ENCODE measurements around the gene FAM170B. TPM values are rescaled to one million over a fixed set of nuclear protein-coding genes. Genes with fewer than 3 reads are reported as not detected.

Gene FAM170B
- total RNA-seq, 4 donors from 2014 or later: not detected

- TF ChIP-seq POLR2A (IDR thresholded peaks at IDR 0.05) (no peak), CTCF (IDR thresholded peaks at IDR 0.05 in 4 of 5, conservative IDR thresholded peaks at IDR 0.05 in 1 of 5) (no peak)
- no peaks in the 10 kb centered on the region for H3K27me3 ChIP-seq
- no peak for ATAC-seq
- H3K9me3 ChIP-seq: no peaks in the 10 kb centered on the region
- in situ Hi-C loops (cut with MboI; ENCODE audit: low sequenced_read_pairs in 4 of 4): no loop called here
- DNase-seq: no peak
- no peak overlapping the region for H3K4me3 ChIP-seq
- H3K4me1 ChIP-seq: no peaks in the 10 kb centered on the region
- H3K36me3 ChIP-seq: no peaks in the 10 kb centered on the region
- H3K27ac ChIP-seq: no peak overlapping the region
- intact Hi-C loops (cut with DNase I; ENCODE audit: low total_unique reads): no loop called here
These were observed 36.9 kb downstream of the FAM170B start for GRCh38 chr10:49096890-49097445.

DNA sequence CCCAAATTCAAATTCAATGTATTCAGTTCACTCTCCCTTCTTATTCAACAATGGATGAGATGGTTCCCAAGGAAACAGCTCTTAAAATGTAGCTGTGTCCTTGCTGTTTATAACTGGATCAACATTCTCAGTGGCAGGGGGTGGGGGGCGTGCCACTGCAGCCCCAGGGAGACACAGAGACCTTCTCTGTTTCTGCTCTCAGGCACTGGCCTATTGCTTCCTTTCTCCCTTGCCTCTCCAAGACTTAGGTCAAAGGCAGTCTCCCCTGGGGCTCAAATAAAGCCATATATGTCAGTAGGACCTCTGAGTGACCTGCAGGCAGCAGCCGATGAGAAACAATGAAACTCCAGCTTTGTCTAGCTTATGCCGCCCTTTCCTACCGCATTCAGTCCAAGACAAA is 39.2 kb downstream of the FAM170B start:
- Histone ChIP-seq H3K4me3 (no peak overlapping the region), H3K36me3 (no peaks in the 10 kb centered on the region), H3K9me3 (no peaks in the 10 kb centered on the region), H3K4me1 (peaks cover 5 to 12% of the 10 kb centered on the region in 2 donors), H3K27ac (no peak overlapping the region), H3K27me3 (no peaks in the 10 kb centered on the region)
- intact Hi-C loops (cut with DNase I; ENCODE audit: low total_unique reads) (no loop called here), in situ Hi-C loops (cut with MboI; ENCODE audit: low sequenced_read_pairs in 4 of 4) (no loop called here)
- no peak for ATAC-seq
- TF ChIP-seq CTCF (IDR thresholded peaks at IDR 0.05 in 4 of 5, conservative IDR thresholded peaks at IDR 0.05 in 1 of 5) (no peak), POLR2A (IDR thresholded peaks at IDR 0.05) (no peak)
- no peak for DNase-seq

DNA sequence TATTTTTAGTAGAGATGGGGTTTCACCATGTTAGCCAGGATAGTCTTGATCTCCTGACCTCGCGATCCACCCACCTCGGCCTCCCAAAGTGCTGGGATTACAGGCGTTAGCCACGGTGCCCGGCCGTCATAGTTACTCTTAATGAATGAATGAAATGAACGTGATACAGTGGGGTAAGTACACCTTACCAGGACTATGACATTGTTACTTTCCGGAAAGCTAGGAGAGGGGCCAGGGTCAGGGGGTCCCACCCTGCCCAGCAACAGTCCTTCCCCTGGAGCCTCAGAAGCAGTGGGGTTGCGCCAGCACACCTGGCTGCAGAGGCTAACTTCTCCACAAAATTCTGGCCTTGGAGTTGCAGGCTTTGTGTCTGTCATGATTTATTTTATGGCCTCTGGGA is 39.9 kb downstream of the FAM170B start:
- ATAC-seq (no peak), DNase-seq (no peak)
- H3K27me3 ChIP-seq: no peaks in the 10 kb centered on the region
- no peak overlapping the region for H3K4me3 ChIP-seq
- peaks cover 9 to 14% of the 10 kb centered on the region in 2 donors for H3K4me1 ChIP-seq
- intact Hi-C loops (cut with DNase I; ENCODE audit: low total_unique reads): no loop called here
- H3K27ac ChIP-seq: no peak overlapping the region
- TF ChIP-seq POLR2A (IDR thresholded peaks at IDR 0.05) (no peak), CTCF (IDR thresholded peaks at IDR 0.05 in 4 of 5, conservative IDR thresholded peaks at IDR 0.05 in 1 of 5) (no peak)
- no peaks in the 10 kb centered on the region for H3K36me3 ChIP-seq
- in situ Hi-C loops (cut with MboI; ENCODE audit: low sequenced_read_pairs in 4 of 4): no loop called here
- H3K9me3 ChIP-seq: no peaks in the 10 kb centered on the region

- ATAC-seq (no peak), DNase-seq (no peak)
- Histone ChIP-seq H3K27me3 (no peaks in the 10 kb centered on the region), H3K4me1 (peaks cover 9 to 14% of the 10 kb centered on the region in 2 donors), H3K4me3 (no peak overlapping the region), H3K36me3 (no peaks in the 10 kb centered on the region), H3K27ac (no peak overlapping the region), H3K9me3 (no peaks in the 10 kb centered on the region)
- in situ Hi-C loops (cut with MboI; ENCODE audit: low sequenced_read_pairs in 4 of 4): no loop called here
- TF ChIP-seq POLR2A (IDR thresholded peaks at IDR 0.05) (no peak), CTCF (IDR thresholded peaks at IDR 0.05 in 4 of 5, conservative IDR thresholded peaks at IDR 0.05 in 1 of 5) (no peak)
- intact Hi-C loops (cut with DNase I; ENCODE audit: low total_unique reads): no loop called here
These were observed 41.3 kb downstream of the FAM170B start for GRCh38 chr10:49092477-49092876.

Measured in gastrocnemius medialis (tissue), 4 donors.